ENCODE results near the gene SETBP1.

Gene SETBP1

DNA sequence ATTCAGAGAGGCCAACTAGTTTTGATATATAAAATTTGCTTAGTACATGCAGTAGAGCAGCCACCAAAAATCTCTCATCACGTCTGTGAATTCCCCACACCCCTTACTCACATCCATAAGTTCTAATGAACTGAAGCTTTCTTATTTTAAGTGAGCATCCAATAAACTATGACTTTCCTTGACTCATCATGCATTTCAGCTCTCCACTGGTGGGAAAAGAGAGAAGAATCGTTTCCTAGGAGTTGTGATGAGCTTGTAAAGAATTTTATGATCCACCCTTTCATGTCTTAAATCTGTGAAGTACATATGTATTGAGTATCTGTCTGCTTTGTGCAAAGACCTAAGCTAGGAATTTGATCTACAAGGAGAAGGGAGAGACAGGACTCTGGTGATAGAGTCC, 428.6 kb downstream of the SETBP1 start:
- TF ChIP-seq FOXP2 (optimal IDR thresholded peaks at IDR 0.05; ENCODE audit: control extremely low read depth, extremely low read length, insufficient read depth) (no peak), POLR2AphosphoS5 (IDR thresholded peaks at IDR 0.05; ENCODE audit: borderline replicate concordance, low read depth, low read length) (no peak), EZH2 (IDR thresholded peaks at IDR 0.05) (no peak)
- no peak for DNase-seq (ENCODE audit: low read depth, low spot score)
- Histone ChIP-seq H3K4me3 (no peak overlapping the region), H3K36me3 (ENCODE audit: insufficient read depth, low read length) (no peaks in the 10 kb centered on the region), H3K9ac (ENCODE audit: insufficient read length) (no peak overlapping the region), H3K9me3 (ENCODE audit: low read depth, low read length) (no peaks in the 10 kb centered on the region), H3K27ac (no peak overlapping the region)

DNA sequence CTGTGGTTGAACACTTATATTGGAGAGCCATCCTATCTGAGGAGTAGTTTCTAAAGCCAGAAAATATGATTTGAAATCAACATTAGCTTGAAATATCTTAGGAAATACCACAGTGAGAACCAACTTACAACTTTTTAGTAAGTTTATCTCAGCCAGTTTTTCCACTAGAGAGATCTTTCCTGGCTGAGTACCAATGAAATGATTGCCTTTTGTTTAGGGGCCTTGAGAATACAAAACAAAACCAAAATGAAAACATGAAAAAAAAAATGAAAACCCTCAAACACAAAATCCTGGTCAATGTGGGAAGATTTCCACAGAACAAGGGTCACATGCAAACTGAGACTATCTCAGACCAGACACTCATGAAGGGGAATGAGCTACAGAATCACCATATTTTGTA, 429.0 kb downstream of the SETBP1 start:
- Histone ChIP-seq H3K4me3 (no peak overlapping the region), H3K27ac (no peak overlapping the region), H3K36me3 (ENCODE audit: insufficient read depth, low read length) (no peaks in the 10 kb centered on the region), H3K9ac (ENCODE audit: insufficient read length) (no peak overlapping the region), H3K9me3 (ENCODE audit: low read depth, low read length) (no peaks in the 10 kb centered on the region)
- DNase-seq (ENCODE audit: low read depth, low spot score) = no peak
- TF ChIP-seq FOXP2 (optimal IDR thresholded peaks at IDR 0.05; ENCODE audit: control extremely low read depth, extremely low read length, insufficient read depth) = no peak
- no peak for TF ChIP-seq POLR2AphosphoS5 (IDR thresholded peaks at IDR 0.05; ENCODE audit: borderline replicate concordance, low read depth, low read length)
- no peak for TF ChIP-seq EZH2 (IDR thresholded peaks at IDR 0.05)

GRCh38 chr18:45110577-45111501, 430.2 kb downstream of the SETBP1 start:
- Histone ChIP-seq H3K4me3 (no peak overlapping the region), H3K9me3 (ENCODE audit: low read depth, low read length) (no peaks in the 10 kb centered on the region), H3K9ac (ENCODE audit: insufficient read length) (no peak overlapping the region), H3K27ac (no peak overlapping the region), H3K36me3 (ENCODE audit: insufficient read depth, low read length) (no peaks in the 10 kb centered on the region)
- no peak for DNase-seq (ENCODE audit: low read depth, low spot score)
- TF ChIP-seq EZH2 (IDR thresholded peaks at IDR 0.05) (no peak), POLR2AphosphoS5 (IDR thresholded peaks at IDR 0.05; ENCODE audit: borderline replicate concordance, low read depth, low read length) (no peak), FOXP2 (optimal IDR thresholded peaks at IDR 0.05; ENCODE audit: control extremely low read depth, extremely low read length, insufficient read depth) (no peak)

GRCh38 chr18:45111502-45111848, 430.8 kb downstream of the SETBP1 start:
- Histone ChIP-seq H3K36me3 (ENCODE audit: insufficient read depth, low read length) (no peaks in the 10 kb centered on the region), H3K4me3 (no peak overlapping the region), H3K9me3 (ENCODE audit: low read depth, low read length) (no peaks in the 10 kb centered on the region), H3K27ac (no peak overlapping the region), H3K9ac (ENCODE audit: insufficient read length) (no peak overlapping the region)
- DNase-seq (ENCODE audit: low read depth, low spot score) = no peak
- TF ChIP-seq POLR2AphosphoS5 (IDR thresholded peaks at IDR 0.05; ENCODE audit: borderline replicate concordance, low read depth, low read length) (no peak), FOXP2 (optimal IDR thresholded peaks at IDR 0.05; ENCODE audit: control extremely low read depth, extremely low read length, insufficient read depth) (no peak), EZH2 (IDR thresholded peaks at IDR 0.05) (no peak)

- DNase-seq (ENCODE audit: low read depth, low spot score) = no peak
- H3K9ac ChIP-seq (ENCODE audit: insufficient read length) = no peak overlapping the region
- no peaks in the 10 kb centered on the region for H3K9me3 ChIP-seq (ENCODE audit: low read depth, low read length)
- no peak overlapping the region for H3K27ac ChIP-seq
- H3K36me3 ChIP-seq (ENCODE audit: insufficient read depth, low read length) = no peaks in the 10 kb centered on the region
- TF ChIP-seq FOXP2 (optimal IDR thresholded peaks at IDR 0.05; ENCODE audit: control extremely low read depth, extremely low read length, insufficient read depth) = no peak
- TF ChIP-seq POLR2AphosphoS5 (IDR thresholded peaks at IDR 0.05; ENCODE audit: borderline replicate concordance, low read depth, low read length) = no peak
- no peak for TF ChIP-seq EZH2 (IDR thresholded peaks at IDR 0.05)
- H3K4me3 ChIP-seq = no peak overlapping the region
Observed at GRCh38 chr18:45112682-45113081, 432.0 kb downstream of the SETBP1 start.

DNA sequence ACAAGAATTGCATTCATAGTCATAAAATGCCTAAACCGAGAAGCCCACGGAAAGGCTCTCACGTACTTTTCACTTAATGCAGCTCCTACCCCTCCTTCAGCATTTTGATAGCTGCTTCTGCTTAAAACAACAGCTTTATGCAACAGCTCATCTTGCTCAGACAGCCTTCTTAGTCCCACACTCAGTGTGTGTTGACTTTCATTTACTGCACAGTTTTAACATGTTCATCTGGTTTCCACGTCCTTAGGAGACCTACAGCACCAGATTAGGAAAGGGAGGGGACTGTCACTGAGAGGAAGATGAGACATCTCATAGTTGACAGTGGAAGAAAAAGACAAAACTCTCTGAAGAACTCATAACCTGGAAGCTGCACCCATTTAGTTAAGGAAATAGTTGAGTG, 435.4 kb downstream of the SETBP1 start:
- H3K9ac ChIP-seq (ENCODE audit: insufficient read length) = no peak overlapping the region
- H3K9me3 ChIP-seq (ENCODE audit: low read depth, low read length) = no peaks in the 10 kb centered on the region
- TF ChIP-seq EZH2 (IDR thresholded peaks at IDR 0.05) (no peak), FOXP2 (optimal IDR thresholded peaks at IDR 0.05; ENCODE audit: control extremely low read depth, extremely low read length, insufficient read depth) (no peak), POLR2AphosphoS5 (IDR thresholded peaks at IDR 0.05; ENCODE audit: borderline replicate concordance, low read depth, low read length) (no peak)
- no peak overlapping the region for H3K27ac ChIP-seq
- no peak overlapping the region for H3K4me3 ChIP-seq
- DNase-seq (ENCODE audit: low read depth, low spot score) = no peak
- no peaks in the 10 kb centered on the region for H3K36me3 ChIP-seq (ENCODE audit: insufficient read depth, low read length)

All from SK-N-MC (cell line).